GM19463 (cell line): ENCODE data around the gene PDX1.

Experiments
- ATAC-seq: cut with Tn5 transposase; IDR thresholded peaks from one replicate; pipeline ENCODE4 v1.9.1; 2021; ENCODE audit warnings: mild to moderate bottlenecking, moderate library complexity; ENCODE audit not compliant: unreplicated experiment

Gene PDX1

DNA sequence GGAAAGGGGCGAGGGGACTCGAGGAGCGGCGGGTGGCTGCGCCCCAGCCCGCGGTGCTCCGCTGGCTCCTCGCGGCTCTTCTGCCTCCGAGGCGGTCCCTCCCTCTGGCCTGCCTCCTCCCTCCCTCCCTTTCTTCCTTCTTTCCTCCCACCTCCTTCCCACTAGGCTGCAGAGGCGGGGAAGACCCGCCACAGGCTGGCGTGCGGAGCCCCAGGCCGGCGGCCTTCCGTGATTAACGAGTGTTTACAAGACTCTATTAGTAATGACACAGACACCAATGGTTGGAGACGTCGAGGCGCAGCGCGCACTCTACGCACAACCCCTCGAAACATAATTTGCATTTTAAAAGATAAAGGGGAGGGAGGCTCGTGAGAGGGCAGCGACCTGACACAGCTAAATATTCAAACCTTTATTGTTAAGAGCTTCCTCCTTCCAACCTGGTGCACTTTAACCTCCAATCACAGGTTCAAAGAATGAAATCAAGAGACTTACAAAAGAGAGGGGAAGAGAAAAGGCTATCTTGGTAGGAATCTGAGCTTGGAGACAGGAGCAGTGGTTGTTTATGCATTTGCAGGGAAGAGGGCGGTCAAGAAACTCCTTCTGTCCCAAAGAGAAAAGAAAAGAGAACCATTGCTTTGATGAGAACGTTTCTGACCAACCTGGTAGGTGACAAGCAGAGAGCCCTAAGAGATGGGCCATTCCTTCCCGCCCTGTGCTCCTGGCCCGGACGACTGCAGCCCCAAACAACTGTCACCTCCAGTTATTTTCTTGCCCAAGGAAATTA, 49.5 kb downstream of the PDX1 start, which contains the start of gene CDX2:
Gene CDX2 (minus strand): TSS at position 234 of the 784 bp plus-strand sequence. CDS start 309 bp downstream, outside the sequence.
- no peak for ATAC-seq

DNA sequence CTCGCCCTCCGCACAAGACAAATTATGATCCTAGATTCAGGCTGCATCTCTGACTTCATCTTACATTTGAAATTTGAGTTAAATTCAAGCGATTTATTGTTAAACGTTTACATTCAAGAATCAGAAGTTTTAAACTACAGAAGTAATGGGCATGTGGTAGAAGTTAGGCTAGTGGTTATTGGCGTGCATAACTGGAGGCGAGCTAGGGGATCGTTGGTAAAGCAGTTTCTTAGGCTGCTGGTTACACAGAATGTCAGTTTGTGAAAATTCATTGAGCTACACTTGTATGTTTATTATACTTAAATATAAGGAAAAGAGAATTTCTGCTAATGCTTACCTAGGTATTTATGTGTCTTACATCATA, 50.0 kb downstream of the PDX1 start:
- ATAC-seq = no peak

DNA sequence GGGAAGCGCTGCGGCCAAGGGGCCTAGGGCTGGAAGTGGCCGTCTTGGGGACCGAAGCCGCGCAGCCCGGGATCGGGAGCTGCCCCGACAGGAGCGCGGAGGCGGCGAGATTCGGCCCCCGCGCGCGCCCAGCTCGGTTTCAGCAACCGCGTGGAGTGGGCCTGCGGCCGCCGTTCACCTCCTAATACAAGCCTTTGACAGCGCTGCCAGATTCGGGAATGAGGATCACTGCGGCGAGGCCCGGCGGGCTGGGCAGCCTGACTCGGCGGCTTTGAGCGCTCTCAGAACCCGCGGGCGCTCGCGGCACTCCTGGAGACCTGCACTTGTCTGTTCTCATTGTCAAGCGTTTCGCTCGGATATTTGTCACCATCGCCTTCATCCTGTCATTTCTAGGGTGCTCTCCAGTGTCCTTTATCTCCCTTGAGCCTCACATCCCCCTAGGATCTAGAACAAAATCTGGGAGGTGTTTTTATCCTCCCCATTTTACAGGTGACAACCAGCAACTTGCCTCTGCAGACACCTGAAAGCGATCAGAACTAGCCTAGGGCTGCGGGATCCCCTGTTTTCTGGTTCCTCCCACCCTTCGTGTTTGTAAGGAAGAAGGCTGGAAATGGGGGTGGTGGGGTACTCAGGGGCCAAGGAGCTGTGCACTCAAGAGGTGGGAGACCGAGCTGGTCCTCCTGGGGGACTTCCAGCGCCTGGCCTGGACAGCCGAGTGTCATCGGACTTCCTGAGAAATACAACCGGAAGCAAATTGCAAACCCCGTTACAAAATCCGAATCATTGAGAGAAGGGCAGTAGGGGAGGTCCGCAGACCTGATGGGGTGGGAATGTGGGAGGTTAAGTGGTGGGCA, 50.8 kb downstream of the PDX1 start:
- no peak for ATAC-seq

DNA sequence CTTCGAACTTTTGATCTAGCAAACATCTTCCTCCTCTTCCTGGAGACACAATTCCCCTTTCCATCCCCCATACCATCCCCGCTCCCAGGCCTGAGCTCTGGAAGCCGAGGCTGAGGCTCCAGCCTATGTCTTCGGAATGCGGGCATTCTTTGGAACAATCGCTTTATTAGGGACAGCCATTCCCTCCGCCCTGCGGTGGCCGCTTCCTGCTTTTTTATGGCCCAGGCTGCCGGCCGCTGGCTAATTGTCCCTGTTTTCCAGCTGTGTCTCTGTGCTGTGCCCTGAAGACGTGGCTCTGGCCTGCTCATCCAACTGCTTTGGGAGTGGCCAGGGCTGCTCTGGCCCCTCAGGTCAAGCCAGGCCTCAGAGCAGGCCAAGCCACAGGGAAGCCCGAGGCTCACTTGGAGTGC, 51.4 kb downstream of the PDX1 start:
- ATAC-seq = no peak

DNA sequence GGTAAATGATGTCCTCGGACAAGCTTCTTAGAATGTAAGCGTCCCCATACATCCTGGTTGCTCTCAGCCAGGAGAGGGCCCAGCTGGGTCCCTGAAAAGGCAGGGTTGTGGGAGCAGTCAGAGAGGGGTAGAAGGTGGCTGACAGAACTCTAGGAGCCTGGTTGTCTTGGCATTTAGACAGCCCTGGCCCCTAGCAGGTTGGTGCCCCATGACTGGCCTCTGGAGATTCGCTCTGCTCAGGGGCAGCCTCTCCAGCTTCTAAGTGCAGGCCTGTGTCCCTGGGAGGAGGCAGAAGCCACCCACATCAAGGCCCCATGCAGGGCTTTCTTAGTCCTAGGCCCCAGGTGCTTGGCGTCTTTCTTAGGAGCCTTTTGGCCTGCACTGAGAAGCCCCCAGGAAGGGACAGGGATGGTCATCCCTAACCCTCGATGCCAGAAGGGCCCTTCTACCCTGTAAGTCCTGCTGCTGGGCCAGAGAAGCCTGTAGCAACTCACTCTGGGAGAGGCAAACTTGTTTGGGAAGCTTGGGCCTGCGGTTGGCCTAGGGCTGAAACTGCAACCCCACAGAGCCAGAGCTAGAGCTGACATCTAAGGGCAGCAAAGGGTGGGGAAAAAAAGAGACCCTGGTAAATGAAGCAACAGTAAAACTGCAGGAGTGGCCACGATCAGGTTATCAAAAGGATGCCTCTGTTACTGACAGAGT, 52.1 kb downstream of the PDX1 start:
- no peak for ATAC-seq

DNA sequence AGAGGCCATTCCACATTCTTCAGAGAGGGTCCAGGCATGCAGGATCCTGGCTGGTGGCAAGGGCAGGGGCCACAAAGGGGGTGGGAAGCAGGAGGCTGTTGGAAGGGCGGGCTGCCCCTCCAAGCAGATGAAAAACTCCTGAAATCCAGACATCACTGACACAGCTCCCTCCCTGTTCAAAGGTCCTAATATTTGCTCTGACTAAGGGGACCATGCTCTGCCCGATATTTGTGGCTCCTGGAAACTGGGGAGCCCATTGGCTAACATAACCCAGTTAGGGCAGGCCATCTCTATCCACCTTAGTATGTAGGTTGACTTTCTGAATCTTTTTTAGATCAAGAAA, 52.6 kb downstream of the PDX1 start:
- ATAC-seq = no peak

DNA sequence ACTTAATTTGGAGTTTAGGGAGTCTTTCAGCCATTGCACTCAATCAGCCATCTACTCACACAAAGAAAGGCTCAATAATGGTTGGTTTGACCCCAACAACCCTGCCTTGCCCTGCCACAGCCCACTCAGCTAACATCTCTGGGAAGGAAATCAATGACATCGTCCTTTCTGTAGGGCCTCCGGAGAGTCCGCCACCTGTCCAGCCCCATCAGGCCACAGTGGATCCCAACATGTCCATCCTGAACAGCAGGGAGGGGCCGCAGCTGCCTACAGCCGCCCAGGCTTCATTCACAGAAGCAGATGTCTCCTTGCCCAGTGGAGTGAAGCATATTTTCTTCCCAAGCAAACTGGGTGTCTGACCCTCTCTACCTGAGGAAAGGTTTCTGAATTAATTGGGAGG, 53.5 kb downstream of the PDX1 start:
- no peak for ATAC-seq

DNA sequence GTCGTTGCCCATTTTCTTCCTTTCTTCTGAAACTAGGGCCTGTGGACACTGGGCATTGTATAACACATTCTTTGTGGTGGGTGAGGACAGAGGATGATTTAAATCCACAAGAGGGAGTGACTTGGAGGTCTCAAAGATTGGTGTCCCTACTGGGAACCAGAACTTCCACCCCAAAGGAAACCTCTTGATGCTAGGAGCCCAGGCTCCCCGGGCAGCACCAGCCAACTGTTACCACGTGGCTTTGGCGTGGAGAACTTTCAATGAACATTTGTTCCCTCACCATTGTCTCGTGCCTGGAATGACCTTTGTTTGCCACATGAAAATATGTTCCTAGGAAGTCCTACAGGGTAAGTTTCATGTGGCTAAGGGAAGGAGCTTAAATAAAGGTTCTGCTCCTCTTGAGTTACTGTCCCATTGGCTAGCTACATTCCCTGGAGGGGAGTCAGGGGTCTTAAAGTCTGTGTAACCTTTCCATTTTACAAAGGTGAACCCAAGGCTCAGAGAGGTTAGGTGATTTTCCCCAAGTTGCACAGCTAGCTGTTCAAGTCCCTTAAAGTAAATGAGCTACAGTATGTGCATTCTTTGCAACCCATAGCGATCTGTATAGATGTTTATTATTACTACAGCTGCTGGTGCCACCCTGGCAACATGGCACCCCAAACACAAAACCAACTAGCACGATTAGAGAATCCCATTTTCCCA, 54.3 kb downstream of the PDX1 start:
- no peak for ATAC-seq
